HG02943 (cell line): ENCODE measurements around the gene PJA1.

Source experiments
- ATAC-seq: cut with Tn5 transposase; IDR thresholded peaks from one replicate; pipeline ENCODE4 v1.9.1; 2021; ENCODE audit warnings: mild to moderate bottlenecking, low read depth, moderate library complexity; ENCODE audit not compliant: unreplicated experiment

The PJA1 gene

DNA sequence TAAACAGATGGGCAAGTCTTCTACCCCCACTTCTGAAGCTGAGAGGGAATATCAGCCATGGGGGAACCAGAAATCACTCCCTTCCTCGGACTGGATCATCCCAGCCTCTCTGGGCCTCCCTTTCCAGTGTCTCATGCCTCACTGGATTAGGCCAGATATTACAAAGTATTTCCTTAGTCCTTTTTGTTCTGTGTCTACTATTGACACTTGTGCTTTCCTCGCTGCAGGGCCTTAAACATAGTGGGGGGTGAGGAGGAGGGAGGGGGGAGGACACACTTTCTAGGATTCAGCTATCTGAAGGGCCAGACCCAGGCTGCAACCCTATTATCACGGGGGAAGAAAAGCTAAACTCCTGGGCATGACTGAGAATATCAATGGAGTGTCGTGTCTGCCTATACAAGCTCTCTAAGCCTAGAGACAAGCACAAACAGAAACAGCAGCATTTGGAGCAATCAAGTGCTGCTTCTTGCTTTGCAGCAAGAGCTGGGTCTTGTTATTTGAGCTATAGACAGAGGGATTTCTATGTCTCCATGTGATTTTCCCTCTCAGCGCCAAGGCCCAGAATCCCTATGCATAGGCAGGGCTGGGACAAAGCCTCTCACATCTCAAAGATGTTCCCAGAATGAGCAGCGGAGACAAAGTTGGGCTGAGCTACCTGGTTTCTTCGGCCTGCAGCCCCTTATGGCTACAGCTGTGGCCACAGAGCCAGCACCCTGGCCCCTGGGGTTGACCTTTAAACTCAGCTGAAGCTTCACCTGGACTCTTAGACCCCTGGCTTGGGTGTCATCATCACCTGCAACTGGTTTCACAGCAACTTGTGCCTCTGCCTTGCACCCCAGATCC lies 20.2 kb downstream of the PJA1 start:
- ATAC-seq = no peak

DNA sequence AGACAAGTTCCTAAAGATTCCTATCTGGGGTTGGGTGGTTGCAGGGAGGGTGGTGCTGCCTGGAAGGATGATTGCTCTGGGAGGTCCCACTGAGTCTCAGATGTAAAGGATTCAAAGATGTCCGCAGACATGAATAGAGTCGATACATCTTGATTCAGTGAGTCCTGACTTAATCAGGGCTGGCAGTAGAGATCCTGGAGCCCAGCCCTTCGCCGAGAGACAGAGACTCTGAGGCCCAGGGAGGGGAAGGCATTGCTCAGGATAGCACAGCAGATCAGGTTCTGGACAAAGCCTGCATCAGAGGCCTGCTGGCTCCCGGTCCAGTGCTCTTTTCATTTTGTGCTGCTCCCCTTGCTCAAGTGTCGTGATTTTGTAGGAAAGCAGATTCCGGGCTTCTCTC lies 21.7 kb downstream of the PJA1 start:
- ATAC-seq = no peak

DNA sequence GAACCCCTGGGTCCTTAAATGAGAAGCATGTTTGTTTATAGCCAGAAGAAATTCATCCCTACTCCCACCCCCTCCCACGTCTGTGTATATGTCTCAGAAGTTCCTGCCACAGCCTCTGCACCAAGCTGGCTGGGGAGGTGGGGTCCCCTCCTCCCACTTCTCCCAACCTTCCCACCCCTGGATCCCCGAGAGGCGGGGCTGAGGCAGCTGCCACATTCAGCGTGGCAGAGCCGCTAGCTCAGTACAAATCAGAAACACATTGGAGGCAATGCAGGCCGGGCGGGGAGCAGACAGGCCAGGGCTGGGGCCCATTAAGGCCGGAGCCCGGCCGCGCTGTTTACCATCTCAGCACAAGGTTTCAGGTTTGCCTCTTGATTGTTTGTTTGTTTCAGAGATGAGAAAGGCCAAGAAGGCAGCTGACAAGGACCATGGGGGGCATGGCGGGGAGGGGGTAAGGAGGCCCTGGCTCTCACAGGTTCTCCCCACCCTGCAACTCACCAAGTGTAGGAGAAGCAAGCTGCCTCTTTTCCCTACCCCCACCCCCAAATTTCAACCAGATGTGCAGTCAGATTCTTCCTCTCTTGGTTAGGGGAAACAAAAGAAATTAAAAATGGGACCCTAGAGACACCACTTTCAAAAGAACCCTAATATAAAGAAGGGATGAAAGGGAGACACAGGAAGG lies 22.3 kb downstream of the PJA1 start:
- ATAC-seq = no peak

DNA sequence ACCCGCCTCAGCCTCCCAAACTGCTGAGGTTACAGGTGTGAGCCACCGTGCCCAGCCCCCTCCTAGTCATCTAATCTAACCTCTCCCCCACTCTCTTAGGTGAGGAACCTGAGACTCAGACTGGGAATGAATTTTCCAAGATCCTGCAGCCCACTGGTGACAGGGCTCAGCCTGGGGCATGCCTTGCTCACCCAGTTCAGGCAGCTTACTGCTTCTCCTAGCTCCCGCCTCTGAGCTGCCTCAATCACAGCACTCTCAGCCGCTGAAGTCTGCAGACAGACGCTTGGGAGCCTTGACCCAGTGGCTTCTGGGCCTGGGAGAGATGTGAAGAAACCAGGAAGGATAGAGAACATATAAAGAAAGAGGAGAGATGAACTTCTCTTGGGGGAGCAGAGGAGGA lies 24.4 kb downstream of the PJA1 start:
- ATAC-seq = no peak

DNA sequence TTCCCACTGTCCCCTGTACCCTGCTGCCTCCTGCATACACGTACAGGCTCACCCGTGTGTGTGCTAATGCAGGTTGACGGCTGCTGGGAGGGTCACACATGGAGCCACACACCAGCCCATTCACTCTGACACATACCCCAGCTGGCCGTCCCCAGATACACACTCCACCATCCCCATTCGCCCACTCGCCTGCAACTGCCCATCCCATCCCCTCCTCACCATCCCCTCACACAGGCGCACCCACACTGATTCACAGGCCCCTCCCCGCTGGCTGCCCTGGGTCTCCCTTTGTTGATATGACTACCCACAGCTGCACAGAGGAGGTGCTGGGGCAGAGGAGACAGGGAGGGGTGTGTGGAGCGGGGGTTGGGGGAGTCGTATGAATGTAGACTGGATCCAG lies 25.7 kb downstream of the PJA1 start:
- ATAC-seq = no peak

DNA sequence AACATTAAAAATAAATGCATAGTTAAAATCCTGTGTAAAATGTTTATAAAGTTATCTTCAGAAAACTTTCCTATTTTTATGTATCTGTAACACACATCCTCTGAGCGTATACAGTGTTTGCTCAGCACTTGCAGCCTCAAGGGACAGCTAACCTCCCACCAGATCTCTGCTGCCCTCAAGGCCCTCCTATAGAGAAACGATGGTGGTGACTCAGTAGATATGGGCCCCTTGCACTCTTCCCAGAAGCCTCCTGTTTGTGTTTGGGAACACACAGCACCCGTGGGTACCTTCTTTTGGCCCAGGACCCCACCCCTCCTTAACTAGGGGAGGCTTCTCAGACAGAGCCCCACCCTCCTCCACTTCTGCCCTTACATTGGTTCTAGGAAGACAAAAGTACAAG lies 26.7 kb downstream of the PJA1 start:
- ATAC-seq = no peak

DNA sequence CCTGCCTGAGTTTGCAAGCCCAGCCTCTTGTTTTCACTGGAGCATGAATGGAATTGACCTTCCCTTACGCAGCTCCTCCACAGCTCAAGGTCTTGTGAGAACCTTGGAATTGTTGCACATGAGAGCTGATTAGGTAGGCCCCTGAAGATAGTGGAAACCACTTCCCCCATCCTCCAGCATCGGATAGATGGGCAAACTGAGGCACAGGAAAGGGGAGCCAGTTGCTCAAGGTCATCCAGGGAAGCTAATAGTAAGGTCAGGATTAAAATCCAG lies 27.2 kb downstream of the PJA1 start:
- no peak for ATAC-seq

DNA sequence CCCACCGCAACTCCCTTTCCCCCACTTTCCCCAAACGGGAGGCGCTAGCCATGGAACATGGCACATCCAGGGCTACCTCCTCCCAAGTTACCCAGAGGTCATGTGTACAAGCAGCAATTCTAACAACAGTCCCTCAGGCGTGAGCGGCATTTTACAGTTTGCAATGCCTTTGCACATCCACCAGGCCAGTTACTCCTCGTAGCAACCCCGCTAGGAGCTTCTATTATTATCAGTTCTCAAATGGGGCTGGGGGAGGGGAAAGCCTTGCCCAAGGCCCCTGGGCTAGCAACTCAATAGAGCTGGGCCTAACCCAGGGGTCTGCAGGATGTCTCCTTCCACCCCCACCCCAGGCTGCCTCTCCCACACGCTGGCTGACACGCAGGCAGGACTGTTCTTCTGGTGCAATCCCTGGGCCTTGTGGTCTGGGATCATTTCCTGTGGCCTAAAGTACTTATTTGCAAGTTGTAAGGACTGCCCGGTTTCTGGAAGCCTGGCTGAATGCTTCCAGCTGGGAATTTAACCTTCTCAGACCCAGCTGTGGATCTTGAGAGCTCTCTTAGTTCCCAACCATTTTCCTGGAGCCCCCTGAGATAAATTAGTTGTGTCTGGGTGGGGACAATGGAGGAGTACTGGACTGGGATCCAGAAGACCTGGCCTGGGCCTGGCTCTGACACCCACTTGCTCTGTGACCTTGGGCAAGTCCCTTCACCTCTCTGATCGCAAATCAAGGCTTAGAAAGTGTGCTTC lies 27.7 kb downstream of the PJA1 start:
- ATAC-seq = no peak

DNA sequence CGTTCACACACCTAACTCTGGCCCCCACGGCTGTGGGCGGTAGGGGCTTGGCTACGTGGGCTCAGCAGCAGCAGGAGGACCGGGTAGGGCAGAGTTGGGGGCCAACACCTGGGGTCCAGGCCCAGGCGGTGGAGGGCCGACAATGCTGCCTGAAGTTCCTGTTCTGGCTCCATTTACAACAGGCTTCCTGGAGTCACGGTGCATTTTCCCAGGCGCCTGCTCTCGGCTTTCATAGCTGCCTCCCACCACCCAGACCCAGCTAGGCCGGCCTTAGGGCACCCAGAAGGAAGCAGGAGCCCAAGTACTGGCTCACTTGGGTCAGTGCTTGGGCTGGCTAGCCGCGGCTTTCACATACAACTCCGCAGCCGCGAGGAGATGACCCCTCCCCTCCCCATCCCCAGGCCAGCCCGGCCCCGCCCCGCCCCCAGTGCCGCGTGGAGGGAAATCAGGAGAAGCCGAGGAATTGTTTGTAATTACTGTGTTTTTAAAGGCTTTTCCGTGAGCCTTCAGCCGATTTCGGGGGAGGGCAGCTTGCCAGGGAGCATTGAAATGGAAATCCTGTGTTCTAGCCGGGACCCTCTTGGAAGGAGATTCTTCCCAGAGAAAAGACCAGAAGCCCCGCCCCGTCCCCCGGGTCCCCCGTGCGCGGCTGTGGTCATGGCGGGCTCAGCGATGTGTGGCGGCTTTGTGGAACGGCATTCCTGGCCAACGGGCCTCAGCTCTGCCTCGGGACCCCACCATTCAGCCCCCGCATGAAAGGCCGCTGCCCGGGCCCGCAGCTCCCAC lies 28.5 kb downstream of the PJA1 start:
- ATAC-seq = no peak

DNA sequence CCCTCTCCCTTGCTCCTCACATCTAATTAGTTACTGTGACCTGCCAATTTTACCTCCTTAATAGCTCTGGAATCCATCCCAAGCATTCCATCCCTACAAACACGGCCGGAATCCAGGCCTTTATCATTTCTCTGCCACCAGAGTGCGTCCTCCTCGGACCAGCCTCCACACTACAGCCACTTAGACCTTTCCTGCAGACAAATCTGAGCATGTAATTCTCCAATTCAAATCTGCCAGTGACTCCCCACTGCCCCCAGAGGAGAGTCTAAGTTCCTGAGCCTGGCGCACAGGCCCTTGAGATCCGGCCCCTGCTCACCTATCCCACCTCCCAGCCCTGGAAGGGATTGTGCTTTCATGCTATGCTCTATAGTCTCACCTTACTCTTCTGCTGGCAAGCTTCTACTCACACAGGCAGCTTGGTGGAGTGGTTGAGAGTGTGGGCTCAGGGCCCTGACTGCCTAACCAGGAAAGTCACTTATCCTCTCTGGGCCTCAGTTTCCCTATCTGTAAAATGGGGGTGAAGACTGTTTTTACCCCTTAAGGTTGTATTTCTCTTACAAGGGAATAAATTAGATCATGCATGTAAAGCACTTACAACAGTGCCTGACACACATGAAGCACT lies 31.2 kb downstream of the PJA1 start:
- no peak for ATAC-seq

DNA sequence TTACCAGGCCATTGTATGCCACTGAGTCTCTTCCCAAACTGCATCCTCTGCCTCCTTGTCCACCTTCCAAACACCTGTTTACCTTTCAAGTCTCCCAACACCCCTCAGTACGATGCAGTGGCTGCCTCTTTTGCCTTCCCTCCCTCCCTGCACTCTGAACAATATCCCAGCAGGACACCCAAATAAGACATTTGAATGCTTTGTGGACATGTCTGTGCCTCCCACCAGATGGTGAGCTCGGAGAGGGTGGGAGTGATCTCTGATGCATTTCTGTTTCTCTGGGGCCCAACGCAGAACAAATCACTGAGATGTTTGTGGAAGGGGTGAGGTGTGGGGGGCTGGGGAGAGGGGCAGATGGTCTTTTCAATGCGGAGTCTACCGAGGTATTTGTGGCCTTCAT lies 33.4 kb downstream of the PJA1 start:
- ATAC-seq = no peak

DNA sequence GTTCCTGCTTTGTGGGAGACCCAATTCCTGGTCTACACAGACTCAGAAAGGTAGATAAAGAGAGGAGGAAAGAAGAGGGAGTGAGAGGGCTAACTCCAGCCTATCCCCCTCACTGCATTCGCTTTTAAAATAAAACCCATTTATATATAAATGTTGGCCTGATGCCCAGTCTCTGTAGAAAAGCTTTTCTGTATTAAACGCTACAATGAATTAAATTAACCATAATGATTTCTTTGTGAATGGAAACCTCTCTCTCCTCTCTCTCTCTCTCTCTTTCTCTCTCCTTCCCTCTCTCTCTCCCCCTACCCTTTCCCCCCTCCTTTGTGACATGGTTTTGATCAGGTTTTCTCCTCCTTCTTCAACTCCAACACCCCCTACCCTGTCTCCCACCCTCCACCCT lies 34.8 kb downstream of the PJA1 start:
- ATAC-seq = no peak

DNA sequence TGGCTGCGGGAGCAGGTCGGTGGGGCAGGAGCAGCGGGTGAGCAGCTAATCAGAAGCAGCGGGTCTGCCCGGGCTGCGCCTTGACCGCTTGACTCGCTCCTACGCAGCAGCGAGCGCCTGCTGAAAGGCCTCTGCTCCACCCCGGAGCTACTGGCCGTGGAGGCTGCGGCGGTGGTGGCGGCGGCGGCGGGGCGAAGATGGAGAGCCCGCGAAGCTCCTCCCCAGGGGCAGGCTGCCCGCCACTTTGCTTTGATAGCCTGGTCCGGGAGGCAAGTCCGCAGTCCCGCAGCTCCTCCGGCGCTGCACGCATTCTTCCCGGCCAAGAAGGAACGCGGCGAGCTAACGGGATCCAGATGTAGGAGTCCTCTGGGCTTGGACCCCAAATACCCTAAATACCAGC lies 36.7 kb downstream of the PJA1 start:
- no peak for ATAC-seq

DNA sequence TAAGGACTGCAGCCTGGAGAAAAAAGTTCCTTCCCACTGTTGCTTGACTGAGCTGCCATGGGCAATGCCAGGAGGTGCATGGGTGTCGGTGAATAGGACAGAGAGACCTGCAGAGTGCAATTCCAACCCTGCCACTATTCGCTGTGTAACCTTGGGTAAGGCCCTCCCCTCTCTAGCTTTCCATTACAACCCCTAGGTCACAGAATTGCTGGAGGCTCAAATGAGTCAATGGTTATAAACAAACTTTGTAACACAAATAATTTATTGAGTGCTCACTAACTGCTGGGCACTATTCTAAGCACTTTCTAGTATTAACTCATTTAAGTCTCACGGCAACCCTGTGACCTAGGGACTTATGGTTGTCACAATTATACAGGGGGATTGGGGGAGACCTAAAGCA lies 37.8 kb downstream of the PJA1 start:
- no peak for ATAC-seq

DNA sequence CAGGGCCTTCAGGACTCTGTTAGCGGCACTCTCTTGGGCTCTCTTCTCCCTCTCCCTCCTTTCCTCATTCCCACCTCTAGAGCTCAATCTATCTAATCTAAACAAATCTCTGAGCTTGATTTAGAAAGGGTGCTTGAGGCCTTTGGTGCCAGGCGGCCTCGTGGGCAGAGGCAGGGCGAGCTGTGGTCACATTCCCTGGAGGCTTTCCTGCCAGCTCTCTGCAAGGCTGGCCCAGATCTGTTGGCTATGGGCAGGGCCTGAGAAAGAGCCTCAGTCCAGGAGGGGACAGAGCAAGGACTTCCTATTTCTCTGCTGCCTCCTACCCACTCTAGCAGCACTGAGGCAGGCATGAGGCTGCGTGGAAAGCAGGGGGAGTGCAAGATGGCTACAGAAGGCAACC lies 38.6 kb downstream of the PJA1 start:
- ATAC-seq = no peak

DNA sequence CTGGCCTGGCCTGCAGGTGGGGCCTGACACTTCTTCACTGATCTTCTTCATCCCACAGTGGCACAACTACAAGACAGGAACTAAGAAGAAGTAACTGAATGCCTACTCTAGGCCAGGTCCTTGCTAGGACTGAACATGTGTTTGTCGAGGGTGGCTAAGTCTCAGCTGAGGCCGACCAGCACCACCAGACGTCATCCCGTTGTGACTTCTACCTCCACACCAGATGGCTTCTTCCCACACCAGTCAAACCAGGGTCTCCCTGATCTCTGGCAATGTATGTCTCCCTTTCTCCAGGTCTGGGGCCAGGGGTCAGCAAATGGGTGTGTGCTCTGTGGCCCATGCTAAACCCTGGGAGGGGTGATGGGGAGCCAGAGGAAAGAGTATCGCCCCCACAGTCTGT lies 40.2 kb downstream of the PJA1 start:
- ATAC-seq = no peak

DNA sequence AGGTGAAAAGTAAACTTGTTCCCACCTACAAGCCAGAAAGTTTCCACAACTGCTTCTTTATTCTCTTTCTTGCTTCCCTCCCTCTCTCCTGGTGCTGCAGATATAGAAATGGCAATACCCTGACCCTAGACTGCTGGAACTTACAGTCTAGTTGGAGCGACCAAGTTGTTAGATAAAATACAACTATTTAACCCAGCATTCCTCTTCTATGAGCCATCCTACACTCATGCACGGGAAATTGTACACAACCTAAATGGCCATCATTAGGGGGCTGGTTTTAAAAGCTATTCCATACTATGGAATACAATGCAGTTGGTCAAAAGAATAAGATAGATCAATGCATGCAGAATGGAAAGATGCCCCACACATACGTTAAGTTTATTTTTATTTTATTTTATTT lies 41.1 kb downstream of the PJA1 start:
- ATAC-seq = no peak

DNA sequence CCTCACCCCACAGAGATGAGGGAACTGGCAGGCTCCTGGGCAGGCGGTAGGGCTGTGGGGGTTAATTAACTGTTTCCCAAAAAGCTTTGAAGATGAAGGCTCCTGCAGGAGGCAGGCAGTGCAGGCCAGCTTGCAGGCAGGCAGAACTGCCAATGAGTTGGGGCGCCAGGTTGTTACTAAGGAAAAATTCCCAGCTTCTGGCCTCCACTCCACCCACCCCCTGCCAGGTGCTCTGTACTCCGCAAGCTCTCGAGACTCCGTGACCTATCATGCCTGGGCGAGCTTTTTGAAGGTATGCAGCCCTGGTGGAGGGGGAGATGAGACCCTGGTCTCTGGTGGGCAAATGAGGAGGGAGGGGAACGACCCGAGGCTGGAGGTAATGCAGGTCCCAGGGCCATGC lies 41.8 kb downstream of the PJA1 start:
- ATAC-seq = no peak

DNA sequence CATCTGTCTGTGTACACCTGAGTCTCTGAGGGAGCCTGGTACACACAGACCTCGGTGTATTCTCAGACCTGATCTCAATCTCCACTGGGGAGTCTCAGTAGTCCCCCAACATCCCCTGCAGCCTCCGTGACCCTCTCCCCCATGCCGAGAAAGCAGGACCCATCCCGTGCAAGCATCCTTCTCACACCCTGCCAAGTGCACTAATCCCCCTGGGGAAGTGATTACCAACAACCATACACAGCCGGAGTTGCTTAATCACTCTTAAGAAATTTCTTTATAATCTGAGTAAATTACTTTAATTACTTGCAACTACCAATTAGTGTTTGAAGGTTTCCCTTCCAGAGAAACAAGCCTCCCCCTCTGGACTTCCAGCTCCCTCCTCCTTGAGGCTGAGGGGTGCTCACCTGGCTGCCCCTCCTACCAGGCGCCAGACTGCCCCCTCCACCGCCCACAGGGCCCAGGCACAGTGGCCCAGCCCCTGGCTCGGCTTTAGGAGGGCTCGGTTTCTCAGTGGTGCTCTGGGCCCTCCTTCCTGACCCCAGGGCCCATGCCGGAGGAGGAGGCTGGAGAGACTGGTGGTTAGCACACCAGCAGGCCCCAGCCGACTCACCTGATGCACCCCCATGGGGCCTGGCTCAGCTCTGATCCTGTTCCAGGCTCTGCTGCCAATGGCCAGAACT lies 43.8 kb downstream of the PJA1 start:
- no peak for ATAC-seq

DNA sequence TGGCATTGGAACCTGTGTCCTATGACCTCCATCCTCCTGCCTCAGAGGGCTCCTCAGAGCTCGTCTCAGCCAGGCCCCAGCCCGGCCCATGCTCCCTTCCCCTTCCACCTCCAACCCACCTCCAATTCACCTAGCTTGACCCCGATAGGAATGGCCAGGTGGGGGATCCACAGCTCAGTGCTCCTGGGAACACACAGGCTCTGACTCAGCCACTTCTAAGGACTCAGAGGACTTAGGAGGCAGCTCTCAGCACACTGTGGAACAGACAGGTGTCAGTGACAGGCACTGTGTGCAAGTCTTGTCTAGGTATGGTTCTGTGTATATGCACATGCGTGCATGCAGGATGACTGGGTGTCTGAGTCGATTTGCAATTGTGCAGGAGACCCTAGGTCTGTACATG lies 44.8 kb downstream of the PJA1 start:
- no peak for ATAC-seq
